T-helper 1 cell treated with Interleukin-12 subunit alpha and Interleukin-12 subunit beta and Interleukin-4 antibody, amounts not matched to agents 30 μg/mL and 1 μg/mL, for 36 hours (primary cell): ENCODE data around the gene FAM53B.

Experiments
- H3K27ac Mint-ChIP-seq: one replicate; pipeline ENCODE4 v1.8.0; 2021; ENCODE audit warnings: mild to moderate bottlenecking, mixed read lengths
- H3K27me3 Mint-ChIP-seq: one replicate; pipeline ENCODE4 v1.8.0; 2021; ENCODE audit warnings: low read depth, mixed read lengths
- H3K36me3 Mint-ChIP-seq: one replicate; pipeline ENCODE4 v1.8.0; 2021; ENCODE audit warnings: low read depth, mixed read lengths
- H3K4me1 Mint-ChIP-seq: one replicate; pipeline ENCODE4 v1.8.0; 2021; ENCODE audit warnings: low read depth, mixed read lengths
- H3K4me3 Mint-ChIP-seq: one replicate; pipeline ENCODE4 v1.8.0; 2021; ENCODE audit warnings: mild to moderate bottlenecking, moderate library complexity, mixed read lengths
- H3K9me3 Mint-ChIP-seq: one replicate; pipeline ENCODE4 v1.8.0; 2021; ENCODE audit warnings: mixed read lengths

FAM53B gene

DNA sequence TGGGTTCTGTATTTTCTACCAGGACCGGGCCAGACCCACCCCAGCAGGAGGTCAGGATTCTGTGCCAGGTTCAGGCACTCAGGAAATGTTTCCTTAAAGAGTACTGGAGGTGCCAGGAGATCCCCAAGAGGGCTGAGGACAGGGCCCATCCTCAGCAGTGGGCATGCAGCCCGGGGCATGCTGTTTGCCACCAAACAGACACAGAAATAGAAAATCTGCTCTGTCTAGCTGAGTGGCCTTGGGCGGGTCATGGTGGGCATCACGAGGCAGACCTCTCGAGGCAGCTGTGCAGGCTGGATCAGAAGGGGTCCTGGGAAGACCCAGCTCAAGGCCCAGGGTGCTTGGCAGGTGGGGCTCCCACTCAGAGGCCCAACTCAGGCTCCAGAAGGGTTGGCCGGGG, 105.0 kb downstream of the FAM53B start:
- Mint-ChIP-seq H3K27me3 (no peaks in the 10 kb centered on the region), H3K9me3 (peaks cover 9% of the 10 kb centered on the region), H3K4me3 (no peak overlapping the region), H3K4me1 (peaks cover 44% of the 10 kb centered on the region), H3K36me3 (peaks cover 16% of the 10 kb centered on the region), H3K27ac (no peak overlapping the region)

DNA sequence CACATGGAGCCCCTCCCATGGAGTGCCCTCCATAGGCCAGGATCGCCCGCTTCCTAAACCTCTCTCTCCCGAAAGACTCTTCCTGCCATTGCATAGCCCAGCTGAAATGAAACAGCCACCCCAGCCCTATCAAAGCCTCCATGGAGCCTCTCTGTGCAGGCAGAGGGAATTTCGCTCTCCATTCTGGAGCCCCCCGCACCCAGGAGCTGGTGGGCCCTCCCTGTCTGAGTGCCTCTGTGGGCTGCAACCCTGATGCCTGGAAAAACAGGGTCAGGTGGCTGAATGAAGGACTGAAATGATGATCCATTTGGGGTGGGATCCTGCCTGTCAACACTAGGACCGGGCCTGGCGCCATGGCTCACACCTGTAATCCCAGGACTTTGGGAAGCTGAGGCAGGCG, 106.4 kb downstream of the FAM53B start:
- H3K4me1 Mint-ChIP-seq = peaks cover 45% of the 10 kb centered on the region
- peaks cover 18% of the 10 kb centered on the region for H3K9me3 Mint-ChIP-seq
- H3K27me3 Mint-ChIP-seq = peaks cover 8% of the 10 kb centered on the region
- no peak overlapping the region for H3K27ac Mint-ChIP-seq
- no peak overlapping the region for H3K4me3 Mint-ChIP-seq
- peaks cover 22% of the 10 kb centered on the region for H3K36me3 Mint-ChIP-seq

- H3K4me1 Mint-ChIP-seq = peaks cover 42% of the 10 kb centered on the region
- H3K9me3 Mint-ChIP-seq = peaks cover 18% of the 10 kb centered on the region
- H3K4me3 Mint-ChIP-seq = no peak overlapping the region
- peaks cover 8% of the 10 kb centered on the region for H3K27me3 Mint-ChIP-seq
- peaks cover 18% of the 10 kb centered on the region for H3K36me3 Mint-ChIP-seq
- H3K27ac Mint-ChIP-seq = no peak overlapping the region
These were observed 107.0 kb downstream of the FAM53B start for GRCh38 chr10:124637091-124637700.

GRCh38 chr10:124636271-124636995, 107.7 kb downstream of the FAM53B start:
- H3K4me1 Mint-ChIP-seq = peaks cover 38% of the 10 kb centered on the region

DNA sequence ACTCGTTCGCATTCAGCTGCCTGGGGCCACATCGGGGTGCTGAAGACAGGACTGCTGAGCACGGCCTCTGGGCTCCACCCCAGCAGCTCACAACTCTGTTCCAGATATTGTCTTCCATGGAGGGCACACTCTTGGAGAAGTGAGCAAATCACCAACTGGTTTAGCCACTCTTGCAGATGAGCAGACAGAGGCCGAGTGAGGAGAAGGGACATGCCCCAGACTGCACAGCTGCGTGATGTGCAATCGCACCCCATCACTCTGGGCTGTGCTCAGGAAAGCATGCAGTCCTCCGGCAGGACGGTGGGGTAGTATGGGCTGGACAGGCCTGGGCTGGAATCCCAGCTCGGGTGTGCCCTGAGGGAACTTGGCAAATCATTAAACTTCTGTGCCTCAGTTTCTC, 111.6 kb downstream of the FAM53B start:
- peaks cover 18% of the 10 kb centered on the region for H3K9me3 Mint-ChIP-seq
- peaks cover 8% of the 10 kb centered on the region for H3K27me3 Mint-ChIP-seq
- peaks cover 23% of the 10 kb centered on the region for H3K4me1 Mint-ChIP-seq
- peaks cover 21% of the 10 kb centered on the region for H3K36me3 Mint-ChIP-seq
- H3K27ac Mint-ChIP-seq = no peak overlapping the region
- H3K4me3 Mint-ChIP-seq = no peak overlapping the region

More at GRCh38 chr10:124636271-124636995, 107.7 kb downstream of the FAM53B start:
- Mint-ChIP-seq H3K4me3 (peak overlapping the region; percentile 28), H3K27me3 (peaks cover 8% of the 10 kb centered on the region), H3K27ac (peak overlapping the region; percentile 36), H3K9me3 (peaks cover 18% of the 10 kb centered on the region), H3K36me3 (peaks cover 20% of the 10 kb centered on the region)

GRCh38 chr10:124632064-124632531, 112.1 kb downstream of the FAM53B start:
- H3K27me3 Mint-ChIP-seq = peaks cover 8% of the 10 kb centered on the region
- H3K27ac Mint-ChIP-seq = no peak overlapping the region
- peaks cover 18% of the 10 kb centered on the region for H3K9me3 Mint-ChIP-seq
- no peak overlapping the region for H3K4me3 Mint-ChIP-seq
- H3K4me1 Mint-ChIP-seq = peaks cover 23% of the 10 kb centered on the region
- H3K36me3 Mint-ChIP-seq = peaks cover 21% of the 10 kb centered on the region

DNA sequence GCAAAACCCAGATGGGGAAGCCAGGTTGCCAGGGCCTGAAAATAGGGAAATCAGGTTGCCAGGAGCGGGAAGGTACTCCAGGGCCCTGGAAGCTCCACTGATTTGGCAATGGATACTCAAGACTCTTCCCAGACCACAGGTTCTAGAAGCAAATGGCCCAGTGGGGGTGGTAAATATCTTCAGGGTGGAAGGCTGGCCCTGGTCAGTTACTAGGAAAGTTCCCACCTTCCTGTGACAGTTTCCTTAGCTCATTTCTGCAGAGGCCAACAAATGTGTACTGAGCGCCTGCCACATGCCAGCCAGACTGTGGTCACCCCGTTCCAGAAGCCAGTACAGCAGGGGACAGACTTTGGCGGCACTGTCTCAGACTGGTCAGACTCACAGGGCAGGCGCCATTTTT, 113.6 kb downstream of the FAM53B start:
- Mint-ChIP-seq H3K9me3 (peaks cover 18% of the 10 kb centered on the region), H3K4me3 (no peak overlapping the region), H3K36me3 (peaks cover 16% of the 10 kb centered on the region), H3K27ac (no peak overlapping the region), H3K27me3 (peaks cover 8% of the 10 kb centered on the region), H3K4me1 (peaks cover 21% of the 10 kb centered on the region)

DNA sequence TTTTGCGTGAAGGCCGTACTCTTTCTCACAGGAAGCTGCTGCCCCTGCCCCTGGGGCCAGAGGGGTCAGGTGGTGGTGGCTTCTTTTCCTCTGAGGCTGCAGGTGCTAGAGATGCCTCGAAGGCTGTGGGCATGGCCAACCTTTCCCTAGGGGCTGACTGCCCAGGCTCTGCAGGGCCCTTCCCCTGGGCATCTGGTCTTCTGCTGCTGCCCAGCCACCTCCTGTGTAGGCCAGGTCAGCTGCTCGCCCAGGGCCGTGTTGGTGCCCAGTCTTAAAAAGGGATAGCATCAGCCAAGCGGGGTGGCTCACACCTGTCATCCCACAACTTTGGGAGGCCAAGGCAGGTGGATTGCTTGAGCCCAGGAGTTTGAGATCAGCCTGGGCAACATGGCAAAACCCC, 114.3 kb downstream of the FAM53B start:
- Mint-ChIP-seq H3K4me1 (peaks cover 22% of the 10 kb centered on the region), H3K27ac (no peak overlapping the region), H3K36me3 (peaks cover 19% of the 10 kb centered on the region)

DNA sequence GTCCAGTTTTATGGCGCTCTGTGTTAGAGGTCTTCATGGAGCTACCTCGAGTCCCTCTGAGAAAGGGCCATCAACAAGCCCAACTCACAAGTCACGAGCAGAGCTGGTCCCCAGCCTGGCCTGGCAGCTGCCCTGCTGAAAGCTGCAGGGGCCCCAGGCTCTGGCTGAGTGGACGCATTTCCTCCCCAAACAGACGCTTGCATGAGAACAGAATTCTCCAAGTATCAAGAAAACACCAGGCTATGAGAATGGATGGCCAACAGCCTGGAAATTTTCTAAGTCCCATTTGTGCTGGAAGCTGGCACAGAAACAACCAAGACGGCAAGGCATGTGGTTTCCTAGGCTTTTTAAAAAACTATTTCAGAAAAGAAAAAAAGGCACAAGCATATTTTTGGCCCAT, 114.8 kb downstream of the FAM53B start:
- Mint-ChIP-seq H3K36me3 (peaks cover 17% of the 10 kb centered on the region), H3K4me3 (no peak overlapping the region), H3K4me1 (peaks cover 22% of the 10 kb centered on the region), H3K9me3 (peaks cover 10% of the 10 kb centered on the region), H3K27ac (no peak overlapping the region), H3K27me3 (peaks cover 11% of the 10 kb centered on the region)

More for the DNA sequence above, 114.3 kb downstream of the FAM53B start:
- peaks cover 8% of the 10 kb centered on the region for H3K27me3 Mint-ChIP-seq
- no peak overlapping the region for H3K4me3 Mint-ChIP-seq
- H3K9me3 Mint-ChIP-seq = peaks cover 14% of the 10 kb centered on the region

DNA sequence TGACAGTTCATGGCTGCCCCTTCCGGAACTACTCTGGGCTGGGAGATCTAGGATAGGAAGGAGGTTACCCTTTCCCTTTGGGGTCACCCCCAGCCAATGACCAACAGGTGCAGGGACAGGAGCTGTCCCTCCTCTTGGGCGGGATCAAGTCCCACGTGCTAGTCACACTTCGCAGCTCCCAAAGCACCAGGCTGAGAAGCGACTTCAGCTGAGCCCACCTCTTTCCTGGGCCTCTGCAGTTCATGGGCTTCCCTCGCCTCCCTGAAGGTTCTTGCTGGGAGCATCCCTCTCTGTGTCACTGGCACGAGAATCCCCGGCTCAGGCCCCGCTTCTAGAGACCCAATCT, 115.5 kb downstream of the FAM53B start:
- Mint-ChIP-seq H3K27ac (no peak overlapping the region), H3K4me1 (peaks cover 22% of the 10 kb centered on the region), H3K4me3 (no peak overlapping the region), H3K9me3 (peaks cover 4% of the 10 kb centered on the region), H3K36me3 (peaks cover 13% of the 10 kb centered on the region), H3K27me3 (peaks cover 12% of the 10 kb centered on the region)

DNA sequence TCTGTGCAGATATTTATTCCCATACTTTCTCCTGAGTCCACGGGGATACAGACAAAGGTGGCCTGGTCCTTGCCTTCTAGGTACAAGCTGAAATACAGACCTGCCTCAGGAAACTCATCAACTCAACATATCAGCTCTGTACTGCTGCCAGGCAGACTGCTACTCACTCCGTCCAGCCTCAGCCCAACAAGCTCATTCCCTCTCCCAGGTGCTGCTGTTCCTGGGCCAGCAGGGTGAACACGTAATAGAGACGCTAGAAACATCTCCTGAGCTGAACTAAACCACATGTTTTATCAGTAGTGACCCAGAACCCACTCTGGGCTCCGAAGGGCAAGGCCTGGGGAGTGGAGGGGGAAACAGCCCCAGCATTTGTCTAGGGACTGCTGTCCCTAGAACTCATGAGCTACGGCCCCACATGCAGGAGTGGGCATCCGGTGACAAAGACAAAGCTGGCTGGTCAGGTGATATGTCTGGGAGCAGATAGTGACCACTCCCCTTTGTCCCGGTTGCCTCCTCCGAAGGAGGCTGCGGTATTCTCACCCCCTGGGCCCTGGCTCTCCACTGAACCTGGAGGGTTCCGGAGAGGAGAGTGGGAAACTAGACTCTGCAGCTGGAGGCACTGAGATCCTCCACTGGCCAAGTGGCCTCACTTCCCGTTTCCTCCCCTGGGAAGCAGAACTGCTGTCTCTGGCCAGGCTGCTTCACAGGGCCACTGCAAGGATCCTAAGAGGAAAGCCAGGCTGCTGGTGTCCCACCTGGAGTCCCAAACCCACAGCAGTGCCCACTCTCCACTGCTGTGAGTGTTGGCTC, 116.1 kb downstream of the FAM53B start:
- H3K27ac Mint-ChIP-seq = peak overlapping the region; percentile 34
- peaks cover 9% of the 10 kb centered on the region for H3K36me3 Mint-ChIP-seq
- no peak overlapping the region for H3K4me3 Mint-ChIP-seq
- H3K9me3 Mint-ChIP-seq = no peaks in the 10 kb centered on the region
- H3K27me3 Mint-ChIP-seq = peaks cover 10% of the 10 kb centered on the region
- peaks cover 18% of the 10 kb centered on the region for H3K4me1 Mint-ChIP-seq

DNA sequence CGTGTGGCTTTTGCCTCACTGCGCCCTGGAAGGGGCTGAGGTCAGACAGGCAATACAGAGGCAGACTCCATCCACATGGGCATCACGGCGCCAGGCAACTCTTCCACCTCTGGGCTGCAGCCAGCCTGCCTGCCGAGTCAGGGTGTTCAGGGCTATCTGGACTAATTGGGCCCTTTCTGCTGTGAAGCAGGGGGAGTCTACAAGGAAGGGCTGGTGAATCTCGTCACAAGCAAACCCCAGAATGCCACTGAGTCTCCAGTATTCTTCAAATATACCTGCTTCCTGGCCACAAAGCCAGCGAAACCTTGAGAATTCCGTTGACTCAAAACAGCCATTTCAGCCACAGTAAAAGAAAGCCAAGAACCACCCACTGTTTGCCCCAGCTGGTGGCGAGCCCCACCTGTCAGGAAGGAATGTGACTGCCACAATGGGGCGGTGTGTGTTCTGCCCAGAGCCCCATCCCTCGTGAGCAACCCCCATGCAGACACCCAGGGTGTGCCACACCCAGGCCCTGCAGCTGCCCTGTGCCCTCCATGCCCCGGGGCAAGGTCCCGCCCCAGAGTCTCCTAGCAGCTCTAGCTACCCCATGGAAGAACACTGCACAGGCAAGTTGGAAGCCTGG, 117.3 kb downstream of the FAM53B start:
- Mint-ChIP-seq H3K4me3 (peak overlapping the region; percentile 17), H3K9me3 (no peaks in the 10 kb centered on the region), H3K27me3 (peaks cover 10% of the 10 kb centered on the region), H3K27ac (peak overlapping the region; percentile 38), H3K4me1 (peaks cover 18% of the 10 kb centered on the region), H3K36me3 (peaks cover 12% of the 10 kb centered on the region)

DNA sequence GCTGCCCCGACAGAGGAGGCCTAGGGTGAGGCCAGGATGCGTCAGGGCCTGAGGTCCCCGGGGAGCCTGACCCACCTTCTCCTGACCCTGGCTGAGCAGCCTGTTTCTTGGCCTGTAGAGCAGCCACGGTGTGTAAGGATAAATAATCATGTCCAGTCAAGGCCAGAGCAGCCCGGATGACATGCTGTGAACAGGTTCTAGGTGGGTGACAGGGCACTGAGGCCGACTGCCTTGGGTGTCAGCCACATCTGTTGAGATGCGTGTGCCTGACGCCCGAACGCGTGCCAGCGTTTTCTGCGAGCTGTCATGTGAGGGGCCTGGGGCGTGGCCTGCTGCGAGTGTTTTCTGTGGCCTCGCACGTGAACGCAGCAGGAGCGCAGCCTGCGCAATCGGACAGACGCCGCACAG, 118.3 kb downstream of the FAM53B start:
- Mint-ChIP-seq H3K27ac (no peak overlapping the region), H3K4me1 (peaks cover 18% of the 10 kb centered on the region), H3K27me3 (peaks cover 10% of the 10 kb centered on the region), H3K4me3 (no peak overlapping the region), H3K9me3 (no peaks in the 10 kb centered on the region), H3K36me3 (peaks cover 10% of the 10 kb centered on the region)

DNA sequence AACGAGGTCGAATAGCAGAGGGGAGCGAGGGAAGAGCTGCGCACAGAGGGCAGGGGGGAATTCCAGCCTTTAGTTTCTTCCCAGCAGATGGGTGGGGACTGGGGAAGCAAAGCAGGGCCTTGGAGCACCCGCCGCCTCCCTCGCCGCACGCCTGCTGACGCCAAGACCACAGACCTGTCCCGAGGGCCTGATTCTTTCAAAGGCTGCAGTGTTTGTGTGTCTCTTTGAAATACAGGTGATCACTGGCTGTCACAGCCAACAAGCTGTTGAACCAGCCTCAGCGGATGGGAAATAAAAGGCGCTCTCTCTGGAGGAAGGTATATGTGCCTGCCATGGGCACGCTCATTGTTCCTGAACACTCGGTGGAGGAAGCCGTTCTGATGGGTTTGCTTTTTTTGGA, 119.3 kb downstream of the FAM53B start:
- Mint-ChIP-seq H3K27ac (no peak overlapping the region), H3K4me1 (peaks cover 18% of the 10 kb centered on the region)

More for the DNA sequence above, 119.3 kb downstream of the FAM53B start:
- Mint-ChIP-seq H3K9me3 (no peaks in the 10 kb centered on the region), H3K36me3 (peaks cover 10% of the 10 kb centered on the region), H3K4me3 (no peak overlapping the region), H3K27me3 (peaks cover 10% of the 10 kb centered on the region)
